Measurements from ENCODE around the gene COL6A1. TPM values are rescaled to one million over a fixed set of nuclear protein-coding genes. Genes with fewer than 3 reads are reported as not detected.

COL6A1 gene
- total RNA-seq, 4 donors from 2014 or later: 94.9 to 265 (median 133) TPM

DNA sequence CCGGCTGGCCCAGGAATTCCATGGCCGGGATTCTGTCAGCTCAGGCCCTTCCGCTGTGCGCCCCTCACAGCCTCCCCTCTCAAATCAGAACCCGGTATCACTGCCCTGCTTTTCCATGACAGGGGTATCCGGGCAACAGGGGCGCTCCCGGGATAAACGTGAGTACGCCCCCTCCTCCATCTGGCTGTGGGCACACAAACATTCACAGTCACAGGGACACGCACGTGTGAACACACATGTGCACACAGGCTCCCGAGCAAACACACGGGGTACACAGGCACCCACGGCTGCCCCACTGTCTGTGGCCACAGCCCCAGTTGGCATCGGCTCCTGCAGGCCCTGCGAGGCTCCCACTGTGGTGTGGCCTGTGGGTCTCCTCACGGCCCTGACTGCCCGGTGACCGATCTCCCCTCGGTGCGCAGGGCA, 16.7 kb downstream of the COL6A1 start:
- intact Hi-C loops (cut with DNase I; ENCODE audit: low total_unique reads): no loop called here
- peak in 1 of 2 donors; percentile 85 for DNase-seq (ENCODE audit: low spot score in 2 of 2)
- 91 to 92% methylated on average over 19 to 20 of the region's 22 CpGs for WGBS, 2 donors
- no peak for TF ChIP-seq POLR2A (IDR thresholded peaks at IDR 0.05)
- TF ChIP-seq, protein P1, sequence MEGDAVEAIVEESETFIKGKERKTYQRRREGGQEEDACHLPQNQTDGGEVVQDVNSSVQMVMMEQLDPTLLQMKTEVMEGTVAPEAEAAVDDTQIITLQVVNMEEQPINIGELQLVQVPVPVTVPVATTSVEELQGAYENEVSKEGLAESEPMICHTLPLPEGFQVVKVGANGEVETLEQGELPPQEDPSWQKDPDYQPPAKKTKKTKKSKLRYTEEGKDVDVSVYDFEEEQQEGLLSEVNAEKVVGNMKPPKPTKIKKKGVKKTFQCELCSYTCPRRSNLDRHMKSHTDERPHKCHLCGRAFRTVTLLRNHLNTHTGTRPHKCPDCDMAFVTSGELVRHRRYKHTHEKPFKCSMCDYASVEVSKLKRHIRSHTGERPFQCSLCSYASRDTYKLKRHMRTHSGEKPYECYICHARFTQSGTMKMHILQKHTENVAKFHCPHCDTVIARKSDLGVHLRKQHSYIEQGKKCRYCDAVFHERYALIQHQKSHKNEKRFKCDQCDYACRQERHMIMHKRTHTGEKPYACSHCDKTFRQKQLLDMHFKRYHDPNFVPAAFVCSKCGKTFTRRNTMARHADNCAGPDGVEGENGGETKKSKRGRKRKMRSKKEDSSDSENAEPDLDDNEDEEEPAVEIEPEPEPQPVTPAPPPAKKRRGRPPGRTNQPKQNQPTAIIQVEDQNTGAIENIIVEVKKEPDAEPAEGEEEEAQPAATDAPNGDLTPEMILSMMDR (IDR thresholded peaks at IDR 0.05): no peak
- H3K4me3 ChIP-seq (ENCODE audit: low read depth, poor library complexity, severe bottlenecking): no peak overlapping the region

DNA sequence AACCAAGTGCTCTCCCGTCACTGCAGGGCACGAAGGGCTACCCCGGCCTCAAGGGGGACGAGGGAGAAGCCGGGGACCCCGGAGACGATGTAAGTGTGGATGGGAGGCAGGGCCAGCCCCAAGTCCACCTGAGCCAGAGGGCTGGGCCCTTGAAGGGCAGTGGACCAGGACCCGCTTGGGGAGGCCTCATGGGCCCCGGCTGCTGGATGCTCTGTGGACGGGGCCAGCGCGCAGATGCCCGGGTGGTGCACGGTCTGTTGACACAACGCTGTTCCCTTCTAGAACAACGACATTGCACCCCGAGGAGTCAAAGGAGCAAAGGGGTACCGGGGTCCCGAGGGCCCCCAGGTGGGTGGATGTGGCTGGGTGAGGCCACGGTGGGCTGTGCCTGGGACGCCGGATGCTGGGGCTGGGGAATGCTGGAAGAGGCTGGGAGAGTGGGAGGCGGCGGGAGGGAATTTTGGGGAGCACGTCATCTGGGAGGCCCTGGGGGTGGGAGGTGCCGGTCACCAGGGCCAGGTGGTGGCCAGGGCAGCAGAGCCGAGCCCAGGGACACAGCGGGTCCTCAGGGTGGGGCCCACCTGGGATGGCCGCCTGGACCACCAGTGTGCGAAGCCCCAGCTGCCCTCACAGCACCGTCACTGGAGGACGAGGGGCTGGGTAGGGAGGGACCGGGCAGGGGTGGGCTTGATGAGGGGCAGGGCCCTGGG, 17.5 kb downstream of the COL6A1 start:
- DNase-seq (ENCODE audit: low spot score in 2 of 2): peak in 1 of 2 donors; percentile 84
- 94 to 96% methylated on average over 32 to 33 of the region's 33 CpGs for WGBS, 2 donors
- intact Hi-C loops (cut with DNase I; ENCODE audit: low total_unique reads): no loop called here
- no peak overlapping the region for H3K4me3 ChIP-seq (ENCODE audit: low read depth, poor library complexity, severe bottlenecking)
- TF ChIP-seq, protein P1 (IDR thresholded peaks at IDR 0.05): no peak
- no peak for TF ChIP-seq POLR2A (IDR thresholded peaks at IDR 0.05)

DNA sequence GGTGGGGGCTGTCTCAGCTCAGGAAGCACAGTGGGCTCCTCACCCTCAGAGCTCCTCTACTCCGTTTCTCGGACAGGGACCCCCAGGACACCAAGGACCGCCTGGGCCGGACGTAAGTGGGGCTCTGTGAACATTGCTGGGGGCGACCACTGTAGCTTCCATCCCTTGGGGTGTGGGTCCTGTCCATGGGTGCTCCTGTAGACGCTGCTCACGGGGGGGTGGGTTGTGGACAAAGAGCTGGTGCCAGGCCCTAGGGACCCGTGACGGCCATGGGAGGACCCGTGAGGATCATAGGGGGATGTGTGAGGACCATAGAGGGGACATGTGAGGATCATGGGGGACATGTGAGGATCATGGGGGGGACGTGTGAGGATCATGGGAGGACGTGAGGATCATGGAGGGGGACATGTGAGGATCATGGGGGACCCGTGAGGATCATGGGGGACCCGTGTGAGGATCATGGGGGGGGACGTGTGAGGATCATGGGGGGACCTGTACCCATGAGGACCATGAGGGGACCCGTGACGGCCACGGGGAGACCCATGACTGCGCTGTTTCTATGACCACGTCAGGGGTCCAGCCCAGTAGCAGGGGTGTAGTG, 18.1 kb downstream of the COL6A1 start:
- DNase-seq (ENCODE audit: low spot score in 2 of 2): peak in 1 of 2 donors; percentile 82
- intact Hi-C loops (cut with DNase I; ENCODE audit: low total_unique reads): no loop called here
- WGBS, 2 donors: 76% methylated on average over 21 of the region's 21 CpGs
- no peak for TF ChIP-seq POLR2A (IDR thresholded peaks at IDR 0.05)
- TF ChIP-seq, protein P1 (IDR thresholded peaks at IDR 0.05): no peak
- H3K4me3 ChIP-seq (ENCODE audit: low read depth, poor library complexity, severe bottlenecking): no peak overlapping the region

DNA sequence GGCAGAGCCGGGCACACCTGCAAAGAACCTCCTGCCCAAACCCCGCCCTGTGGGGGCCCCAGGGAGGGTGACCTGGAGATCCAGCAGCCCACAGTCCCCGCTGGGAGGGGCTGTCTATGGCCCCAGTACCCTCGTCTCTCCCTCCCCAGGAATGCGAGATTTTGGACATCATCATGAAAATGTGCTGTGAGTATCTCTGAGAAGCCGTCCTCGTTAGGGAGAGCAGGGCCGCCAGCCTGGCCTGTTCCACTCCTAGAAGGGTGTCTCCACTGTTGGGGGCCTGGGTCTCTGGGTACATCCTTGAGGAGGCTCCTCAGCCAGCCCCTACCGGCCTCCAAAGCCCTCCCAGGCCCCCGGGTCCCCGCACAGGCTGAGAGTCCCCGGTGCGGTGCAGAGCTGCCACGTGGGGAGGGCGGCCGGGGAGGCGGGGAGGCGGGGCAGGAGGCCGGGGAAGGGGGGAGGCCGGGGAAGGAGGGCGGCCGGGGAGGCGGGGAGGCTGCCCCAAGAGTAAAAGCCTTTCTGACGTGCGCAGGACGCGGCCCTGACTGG, 18.7 kb downstream of the COL6A1 start:
- TF ChIP-seq POLR2A (IDR thresholded peaks at IDR 0.05): no peak
- TF ChIP-seq, protein P1 (IDR thresholded peaks at IDR 0.05): no peak
- intact Hi-C loops (cut with DNase I; ENCODE audit: low total_unique reads): no loop called here
- peak in 1 of 2 donors; percentile 77 for DNase-seq (ENCODE audit: low spot score in 2 of 2)
- 83% methylated on average over 20 to 24 of the region's 27 CpGs for WGBS, 2 donors
- no peak overlapping the region for H3K4me3 ChIP-seq (ENCODE audit: low read depth, poor library complexity, severe bottlenecking)

DNA sequence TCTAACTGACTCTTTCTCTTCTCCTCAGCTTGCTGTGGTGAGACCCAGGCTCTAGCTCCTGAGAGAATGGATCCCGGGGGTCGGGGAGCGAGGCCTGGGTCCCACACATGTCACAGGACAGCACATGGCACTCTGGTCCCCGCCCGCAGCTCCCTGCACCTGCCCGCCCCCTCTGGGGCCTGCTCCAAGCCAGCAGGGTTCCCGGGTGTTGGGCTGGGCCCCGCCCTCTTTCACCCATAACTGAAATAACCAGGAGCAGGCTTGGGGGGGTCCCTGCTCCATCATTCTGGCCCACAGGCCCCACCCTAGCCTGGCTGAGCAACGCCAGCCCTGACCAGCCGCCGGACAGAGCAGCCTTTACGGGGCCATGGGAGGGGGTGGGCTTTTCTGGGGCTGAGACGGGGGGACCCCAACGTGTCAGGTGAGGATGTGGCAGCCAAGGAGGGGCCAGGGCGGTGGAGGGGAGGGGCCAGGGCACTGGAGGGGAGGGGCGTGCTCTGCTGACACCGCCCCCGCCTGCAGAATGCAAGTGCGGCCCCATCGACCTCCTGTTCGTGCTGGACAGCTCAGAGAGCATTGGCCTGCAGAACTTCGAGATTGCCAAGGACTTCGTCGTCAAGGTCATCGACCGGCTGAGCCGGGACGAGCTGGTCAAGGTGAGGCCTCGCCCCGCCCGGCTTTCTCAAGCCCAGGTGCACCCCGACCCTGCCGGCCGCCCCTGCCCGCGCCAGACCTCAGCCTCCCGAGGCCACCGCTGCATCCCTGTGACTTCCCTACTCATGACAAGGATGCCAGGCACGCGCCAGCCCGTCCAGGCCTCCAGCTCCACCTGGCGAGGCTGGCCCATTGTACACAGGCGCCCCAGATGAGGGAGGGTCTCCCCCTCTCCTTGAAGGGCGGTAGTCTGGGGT, 19.4 kb downstream of the COL6A1 start:
- WGBS, 2 donors: 85 to 86% methylated on average over 37 to 41 of the region's 44 CpGs
- H3K4me3 ChIP-seq (ENCODE audit: low read depth, poor library complexity, severe bottlenecking): no peak overlapping the region
- peak; percentile 11 to 84 for DNase-seq (ENCODE audit: low spot score in 2 of 2)
- TF ChIP-seq POLR2A (IDR thresholded peaks at IDR 0.05): no peak
- intact Hi-C loops (cut with DNase I; ENCODE audit: low total_unique reads): no loop called here
